ENCODE measurements around the gene CPTP.

Gene CPTP

GRCh38 chr1:1345384-1345783 is 20.8 kb downstream of the CPTP start:
- no peak overlapping the region for H3K4me3 ChIP-seq (ENCODE audit: low read depth, low read length)
- TF ChIP-seq CTCF (IDR thresholded peaks at IDR 0.05; ENCODE audit: low read depth, low read length) = no peak

GRCh38 chr1:1345860-1346500 is 21.4 kb downstream of the CPTP start:
- TF ChIP-seq CTCF (IDR thresholded peaks at IDR 0.05; ENCODE audit: low read depth, low read length) = no peak
- H3K4me3 ChIP-seq (ENCODE audit: low read depth, low read length) = no peak overlapping the region

- no peak for TF ChIP-seq CTCF (IDR thresholded peaks at IDR 0.05; ENCODE audit: low read depth, low read length)
- H3K4me3 ChIP-seq (ENCODE audit: low read depth, low read length) = no peak overlapping the region
Measured at GRCh38 chr1:1346501-1346890, 21.9 kb downstream of the CPTP start.

- TF ChIP-seq CTCF (IDR thresholded peaks at IDR 0.05; ENCODE audit: low read depth, low read length) = no peak
- peak overlapping the region; percentile 74 for H3K4me3 ChIP-seq (ENCODE audit: low read depth, low read length)
Measured at GRCh38 chr1:1347026-1347595, 22.5 kb downstream of the CPTP start.

GRCh38 chr1:1347663-1348419 is 23.2 kb downstream of the CPTP start:
- no peak for TF ChIP-seq CTCF (IDR thresholded peaks at IDR 0.05; ENCODE audit: low read depth, low read length)
- H3K4me3 ChIP-seq (ENCODE audit: low read depth, low read length) = peak overlapping the region; percentile 74

GRCh38 chr1:1348420-1349255 is 24.0 kb downstream of the CPTP start:
- TF ChIP-seq CTCF (IDR thresholded peaks at IDR 0.05; ENCODE audit: low read depth, low read length) = no peak

More at GRCh38 chr1:1348420-1349255, 24.0 kb downstream of the CPTP start:
- H3K4me3 ChIP-seq (ENCODE audit: low read depth, low read length) = peak overlapping the region; percentile 74

All from WI38 (cell line).